Skeletal muscle tissue (tissue), 4 donors: ENCODE measurements around the gene SDCCAG8. TPM values are rescaled to one million over a fixed set of nuclear protein-coding genes. Genes with fewer than 3 reads are reported as not detected.

Experiments used
- H3K27ac ChIP-seq: one replicate; pipeline ENCODE4 v1.7.0; 2013; ENCODE audit warnings: mild to moderate bottlenecking, low read depth, low read length, inconsistent platforms
- H3K27me3 ChIP-seq, 3 donors: one replicate each; pipeline ENCODE4 v1.7.0; 2013; ENCODE audit warnings: low read length in 3 of 3; ENCODE audit not compliant: control insufficient read depth in 3 of 3, insufficient read depth in 3 of 3
- H3K36me3 ChIP-seq, 3 donors: one replicate each; pipeline ENCODE4 v1.7.0; 2013; ENCODE audit warnings: low read length in 3 of 3; ENCODE audit not compliant: control insufficient read depth in 3 of 3, insufficient read depth in 3 of 3
- H3K4me1 ChIP-seq, 3 donors: one replicate each; pipeline ENCODE4 v1.7.0; 2013; ENCODE audit warnings: low read length in 3 of 3, mild to moderate bottlenecking in 3 of 3; ENCODE audit not compliant: control insufficient read depth in 3 of 3, insufficient read depth in 3 of 3
- H3K4me3 ChIP-seq, 3 donors: one replicate each; pipeline ENCODE4 v1.7.0; 2013; ENCODE audit warnings: low read length in 3 of 3
- H3K9ac ChIP-seq, 3 donors: one replicate each; pipeline ENCODE4 v1.7.0; 2013; ENCODE audit warnings: low read length in 3 of 3, mild to moderate bottlenecking in 3 of 3, moderate library complexity in 2 of 3, low read depth in 1 of 3
- H3K9me3 ChIP-seq, 3 donors: one replicate each; pipeline ENCODE4 v1.7.0; 2013; ENCODE audit warnings: low read length in 3 of 3; ENCODE audit not compliant: control insufficient read depth in 3 of 3
- total RNA-seq: library from RNA; depleted of rRNA; stranded (reverse); fragments of >200 nt; gene quantifications from one replicate; pipeline ENCODE4 v1.2.3, GENCODE V29; 2014
- donor health status: Osteomylitis.

The SDCCAG8 gene
- total RNA-seq, 1 donor from 2014 or later = 71.5 TPM

- no peaks in the 10 kb centered on the region for H3K27me3 ChIP-seq
- H3K27ac ChIP-seq = no peak overlapping the region
- no peaks in the 10 kb centered on the region for H3K9me3 ChIP-seq
- H3K36me3 ChIP-seq = peaks cover 3 to 7% (median 4%) of the 10 kb centered on the region in 3 donors
- no peak overlapping the region for H3K4me3 ChIP-seq
- peaks cover 2 to 7% (median 5%) of the 10 kb centered on the region in 3 donors for H3K4me1 ChIP-seq
- H3K9ac ChIP-seq = no peak overlapping the region
These were observed 234.1 kb downstream of the SDCCAG8 start for GRCh38 chr1:243489681-243490546.

GRCh38 chr1:243490748-243491686 is 235.2 kb downstream of the SDCCAG8 start:
- Histone ChIP-seq H3K4me3 (no peak overlapping the region), H3K36me3 (peaks cover 3 to 7% (median 4%) of the 10 kb centered on the region in 3 donors), H3K9ac (no peak overlapping the region)

DNA sequence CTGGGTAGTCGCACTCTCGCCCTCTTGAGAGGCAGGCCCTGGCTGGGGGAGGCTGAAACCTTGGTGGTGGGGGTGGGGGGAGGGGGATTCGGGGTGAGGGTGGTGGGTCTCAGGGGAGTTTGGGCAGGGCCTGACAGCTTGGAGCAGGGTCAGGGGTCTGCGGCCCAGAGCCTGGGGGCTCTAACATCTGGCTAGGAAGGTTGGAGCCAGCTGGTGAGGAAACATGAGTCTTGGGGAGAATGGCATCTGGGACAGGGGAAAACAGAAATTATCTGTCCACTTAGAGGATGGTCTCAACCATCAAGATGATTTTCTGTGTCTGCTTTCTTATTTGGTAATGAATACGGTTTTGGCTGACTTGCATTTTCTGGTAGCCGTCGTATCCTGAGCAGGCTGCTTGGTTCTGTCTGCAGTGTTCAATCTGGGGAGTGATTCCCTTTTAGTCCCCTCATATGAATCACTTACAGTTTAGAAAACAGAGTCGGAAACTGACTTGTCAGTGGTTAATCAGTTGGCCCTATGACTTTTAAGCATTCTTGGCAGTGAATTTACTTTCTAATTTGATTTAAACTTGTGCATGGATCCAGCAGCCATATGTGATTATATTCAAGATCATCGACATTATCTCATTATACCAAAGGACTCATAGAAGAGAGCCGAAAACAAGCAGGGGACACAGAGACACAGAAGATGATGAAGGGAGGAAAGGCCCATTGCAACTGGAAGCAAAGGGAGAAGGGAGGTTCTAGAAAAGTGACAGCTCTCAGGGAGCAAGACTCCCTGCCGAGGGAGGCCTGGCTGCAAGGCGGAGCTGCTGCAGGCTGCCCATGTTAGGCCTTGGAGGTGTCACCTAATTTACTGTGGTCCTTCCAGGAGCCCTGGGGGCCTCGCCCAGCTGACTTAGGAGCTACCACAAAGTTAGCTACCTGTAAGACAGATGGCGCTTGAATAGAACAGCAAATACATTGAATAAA is 237.6 kb downstream of the SDCCAG8 start:
- no peak overlapping the region for H3K4me3 ChIP-seq
- no peak overlapping the region for H3K9ac ChIP-seq
- H3K9me3 ChIP-seq = no peaks in the 10 kb centered on the region
- H3K36me3 ChIP-seq = peaks cover 4 to 10% (median 4%) of the 10 kb centered on the region in 3 donors
- H3K27ac ChIP-seq = no peak overlapping the region
- peaks cover 12 to 15% (median 15%) of the 10 kb centered on the region in 3 donors for H3K4me1 ChIP-seq
- H3K27me3 ChIP-seq = no peaks in the 10 kb centered on the region

More at GRCh38 chr1:243490748-243491686, 235.2 kb downstream of the SDCCAG8 start:
- no peaks in the 10 kb centered on the region for H3K9me3 ChIP-seq
- H3K27ac ChIP-seq = no peak overlapping the region
- H3K27me3 ChIP-seq = no peaks in the 10 kb centered on the region
- peaks cover 8 to 15% (median 15%) of the 10 kb centered on the region in 3 donors for H3K4me1 ChIP-seq

DNA sequence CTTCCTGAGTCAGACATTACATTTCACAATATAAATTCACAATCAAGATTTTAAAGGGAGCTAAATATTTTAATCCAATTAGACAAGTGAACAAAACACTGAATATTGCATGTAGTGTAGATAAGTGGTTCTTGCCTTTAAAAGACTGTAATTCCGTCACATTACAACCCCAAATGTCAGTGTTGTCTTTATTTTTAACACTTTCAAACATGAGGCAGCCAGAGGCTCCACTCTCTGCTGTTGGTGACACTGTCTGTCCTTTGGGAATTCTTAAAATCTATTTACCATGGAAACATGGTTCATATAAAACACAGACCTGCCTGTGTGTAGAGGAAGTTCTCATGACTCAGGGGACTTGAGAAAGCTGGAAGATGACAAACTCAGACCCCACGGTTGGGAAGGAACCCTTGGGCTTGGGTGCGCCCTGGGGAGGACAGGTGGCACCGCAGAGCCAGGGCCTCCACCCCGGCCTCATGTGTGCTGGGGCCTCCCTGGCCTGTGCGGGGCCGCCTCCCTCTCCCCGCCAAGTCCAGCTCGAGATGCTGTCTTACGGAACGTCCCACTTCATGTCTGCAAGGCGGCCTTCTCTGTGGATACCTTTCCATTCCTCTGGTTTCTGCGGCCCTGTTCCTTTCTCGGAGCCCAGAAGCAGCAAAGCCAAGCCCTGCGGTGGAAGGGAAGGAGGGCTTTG is 239.0 kb downstream of the SDCCAG8 start:
- peak overlapping the region in 1 of 3 donors; percentile 41 for H3K9ac ChIP-seq
- no peaks in the 10 kb centered on the region for H3K27me3 ChIP-seq
- peaks cover 0 to 6% (median 4%) of the 10 kb centered on the region in 3 donors for H3K36me3 ChIP-seq
- peaks cover 12 to 15% (median 15%) of the 10 kb centered on the region in 3 donors for H3K4me1 ChIP-seq
- H3K4me3 ChIP-seq = no peak overlapping the region
- no peaks in the 10 kb centered on the region for H3K9me3 ChIP-seq
- no peak overlapping the region for H3K27ac ChIP-seq

DNA sequence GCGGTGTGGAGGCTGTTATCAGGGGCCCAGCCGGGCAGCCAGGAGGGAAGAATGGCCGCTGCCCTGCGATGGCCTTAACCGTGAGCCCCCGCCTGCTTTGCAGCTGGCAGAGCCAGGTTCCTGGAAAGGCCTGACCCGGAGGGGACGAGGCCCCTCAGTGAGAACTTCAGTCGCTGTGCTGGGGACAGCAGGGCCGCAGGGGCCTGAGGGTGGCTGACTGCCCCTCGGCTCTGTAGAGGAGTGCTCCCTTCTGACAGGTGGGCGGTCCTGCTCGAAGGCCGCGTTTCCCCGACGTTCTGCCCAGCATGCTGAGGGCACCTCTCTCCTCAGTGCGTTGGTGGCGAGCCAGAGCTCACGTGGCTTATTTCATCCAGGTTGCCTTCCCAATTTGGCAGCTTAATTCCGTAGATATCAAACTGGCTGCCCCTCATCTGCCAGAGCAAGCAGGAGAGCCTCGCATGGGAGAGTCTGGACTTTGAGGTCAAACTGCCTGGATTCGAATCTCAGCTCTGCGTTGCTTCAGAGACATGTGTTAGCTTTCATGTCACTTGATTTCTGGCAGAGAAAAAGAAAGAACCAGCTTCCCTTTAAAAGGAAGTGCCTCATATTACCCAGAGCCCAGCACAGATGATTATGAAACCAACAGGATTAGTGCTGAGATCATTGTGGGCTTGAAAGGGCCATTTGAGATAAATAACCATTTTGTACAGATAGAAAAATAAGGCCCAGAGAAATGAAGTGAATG is 239.8 kb downstream of the SDCCAG8 start:
- H3K9me3 ChIP-seq = no peaks in the 10 kb centered on the region
- H3K27ac ChIP-seq = peak overlapping the region; percentile 51
- peaks cover 11 to 14% (median 13%) of the 10 kb centered on the region in 3 donors for H3K4me1 ChIP-seq
- H3K9ac ChIP-seq = peak overlapping the region in 1 of 3 donors; percentile 41
- no peaks in the 10 kb centered on the region for H3K27me3 ChIP-seq
- H3K36me3 ChIP-seq = peaks cover 0 to 4% (median 3%) of the 10 kb centered on the region in 3 donors
- H3K4me3 ChIP-seq = no peak overlapping the region

GRCh38 chr1:243496187-243496646 is 240.4 kb downstream of the SDCCAG8 start:
- Histone ChIP-seq H3K9me3 (no peaks in the 10 kb centered on the region), H3K36me3 (peaks cover 2 to 3% (median 2%) of the 10 kb centered on the region in 3 donors), H3K4me1 (peaks cover 8 to 11% (median 10%) of the 10 kb centered on the region in 3 donors), H3K4me3 (no peak overlapping the region), H3K27ac (peak overlapping the region; percentile 51), H3K27me3 (no peaks in the 10 kb centered on the region), H3K9ac (no peak overlapping the region)

GRCh38 chr1:243496806-243497205 is 241.0 kb downstream of the SDCCAG8 start:
- Histone ChIP-seq H3K36me3 (peaks cover 2 to 3% (median 2%) of the 10 kb centered on the region in 3 donors), H3K4me1 (peaks cover 8 to 11% (median 10%) of the 10 kb centered on the region in 3 donors), H3K27ac (no peak overlapping the region), H3K27me3 (no peaks in the 10 kb centered on the region), H3K9me3 (no peaks in the 10 kb centered on the region), H3K9ac (no peak overlapping the region), H3K4me3 (no peak overlapping the region)

DNA sequence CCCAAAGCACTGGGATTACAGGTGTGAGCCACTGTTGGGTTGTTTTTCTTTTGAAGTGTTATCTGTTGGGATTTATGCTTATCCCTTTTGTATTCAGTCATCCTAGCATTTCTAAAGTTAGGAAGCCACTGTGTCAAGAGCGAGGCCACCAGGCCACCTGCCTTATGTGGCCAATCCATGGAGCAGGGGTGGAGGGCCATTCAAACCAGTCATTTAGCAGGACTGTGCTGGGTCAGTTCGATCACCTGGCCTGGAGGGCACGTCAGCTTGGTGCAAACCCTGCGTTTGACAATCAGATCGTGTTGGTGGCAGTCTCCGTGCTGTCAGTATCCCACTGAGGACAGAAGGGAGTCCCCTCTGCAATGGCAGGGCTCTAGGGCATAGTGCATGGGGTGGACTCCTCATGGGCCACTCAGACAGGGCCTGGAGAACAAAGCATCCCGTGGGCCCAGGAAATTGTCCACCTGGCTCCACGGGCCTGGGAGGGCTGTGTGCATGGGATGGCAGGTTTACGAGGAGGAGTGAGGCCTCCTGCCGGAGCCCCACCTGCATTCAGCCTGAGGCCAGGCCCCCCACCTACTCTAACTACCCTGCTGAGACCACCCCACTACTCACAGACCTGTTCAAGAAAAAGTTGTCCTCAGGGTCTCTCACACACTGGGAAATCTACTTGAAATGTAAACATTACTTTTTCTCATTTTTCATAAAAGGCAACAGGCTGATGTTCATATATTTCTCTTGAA is 242.3 kb downstream of the SDCCAG8 start:
- Histone ChIP-seq H3K27me3 (no peaks in the 10 kb centered on the region), H3K27ac (no peak overlapping the region), H3K4me1 (peaks cover 8 to 11% (median 10%) of the 10 kb centered on the region in 3 donors), H3K9ac (no peak overlapping the region), H3K9me3 (no peaks in the 10 kb centered on the region), H3K36me3 (peaks cover 2 to 6% (median 3%) of the 10 kb centered on the region in 3 donors), H3K4me3 (no peak overlapping the region)
